Suppressor macrophage (primary cell): ENCODE data around the gene ARHGAP10.

Source experiments
- DNase-seq, 4 experiments: peaks; one replicate each; pipeline ENCODE4 v3.0.0-alpha.2; 2020 to 2022
- total RNA-seq, 17 experiments: gene quantifications; one replicate each; lab custom pipeline; 2026; ENCODE audit warnings: mixed read lengths in 6 of 17, inconsistent platforms in 3 of 17; lab: John Stamatoyannopoulos, UW

ARHGAP10 gene, protein sequence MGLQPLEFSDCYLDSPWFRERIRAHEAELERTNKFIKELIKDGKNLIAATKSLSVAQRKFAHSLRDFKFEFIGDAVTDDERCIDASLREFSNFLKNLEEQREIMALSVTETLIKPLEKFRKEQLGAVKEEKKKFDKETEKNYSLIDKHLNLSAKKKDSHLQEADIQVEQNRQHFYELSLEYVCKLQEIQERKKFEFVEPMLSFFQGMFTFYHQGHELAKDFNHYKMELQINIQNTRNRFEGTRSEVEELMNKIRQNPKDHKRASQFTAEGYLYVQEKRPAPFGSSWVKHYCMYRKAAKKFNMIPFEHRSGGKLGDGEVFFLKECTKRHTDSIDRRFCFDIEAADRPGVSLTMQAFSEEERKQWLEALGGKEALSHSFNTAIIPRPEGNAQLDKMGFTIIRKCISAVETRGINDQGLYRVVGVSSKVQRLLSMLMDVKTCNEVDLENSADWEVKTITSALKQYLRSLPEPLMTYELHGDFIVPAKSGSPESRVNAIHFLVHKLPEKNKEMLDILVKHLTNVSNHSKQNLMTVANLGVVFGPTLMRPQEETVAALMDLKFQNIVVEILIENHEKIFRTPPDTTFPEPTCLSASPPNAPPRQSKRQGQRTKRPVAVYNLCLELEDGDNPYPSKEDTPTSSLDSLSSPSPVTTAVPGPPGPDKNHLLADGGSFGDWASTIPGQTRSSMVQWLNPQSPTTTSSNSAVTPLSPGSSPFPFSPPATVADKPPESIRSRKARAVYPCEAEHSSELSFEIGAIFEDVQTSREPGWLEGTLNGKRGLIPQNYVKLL
- 95.7 to 186 (median 134) reads per million in 17 experiments for total RNA-seq

DNA sequence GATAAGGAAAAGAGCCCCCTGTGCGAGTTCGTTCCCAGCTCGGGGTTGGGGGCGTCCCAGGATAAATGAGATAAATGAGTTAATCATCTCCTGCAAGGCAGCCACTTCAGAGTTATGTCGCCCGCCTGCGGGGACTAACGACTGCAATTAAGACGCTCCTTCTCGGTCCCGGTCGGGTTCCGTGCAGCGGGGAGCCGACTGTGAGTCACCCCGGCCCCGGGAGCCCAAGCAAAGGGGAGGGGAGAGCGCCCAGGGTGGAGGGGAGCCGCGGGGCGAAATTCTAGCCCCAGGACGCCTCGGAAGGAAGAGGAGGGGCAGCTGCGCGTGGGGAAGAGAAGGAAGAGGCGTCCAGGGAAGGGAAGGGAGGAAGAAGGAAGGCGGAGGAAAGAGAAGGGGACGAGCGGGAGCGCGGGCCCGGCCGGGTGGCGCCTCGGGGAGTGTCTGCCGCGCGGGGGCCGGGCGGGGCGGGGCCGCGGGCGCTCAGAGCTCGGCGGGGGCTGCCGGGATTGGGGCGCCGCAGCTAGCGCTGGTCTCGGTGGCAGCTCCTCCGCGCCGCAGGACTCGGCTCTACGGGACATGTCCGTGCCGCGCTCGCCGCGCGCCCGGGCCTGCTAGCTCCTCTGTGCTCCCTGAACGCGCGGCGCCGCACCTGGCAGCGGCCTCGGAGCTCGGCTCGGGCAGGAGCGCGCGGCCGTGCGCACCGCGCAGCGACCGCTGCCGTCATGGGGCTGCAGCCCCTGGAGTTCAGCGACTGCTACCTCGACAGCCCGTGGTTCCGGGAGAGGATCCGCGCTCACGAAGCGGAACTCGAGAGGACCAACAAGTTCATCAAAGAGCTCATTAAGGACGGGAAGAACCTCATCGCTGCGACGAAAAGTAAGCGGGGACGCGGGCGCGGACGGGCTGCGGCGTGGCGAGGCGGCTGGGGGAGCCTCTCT is at the start of gene ARHGAP10:
Gene ARHGAP10 (plus strand): TSS at position 509 of the 938 bp plus-strand sequence. CDS start 214 bp downstream, at position 723.
- peak; percentile 65 to 90 (median 82) for DNase-seq

GRCh38 chr4:147682755-147683154 is 49.1 kb upstream of the ARHGAP10 start:
- no peak for DNase-seq

DNA sequence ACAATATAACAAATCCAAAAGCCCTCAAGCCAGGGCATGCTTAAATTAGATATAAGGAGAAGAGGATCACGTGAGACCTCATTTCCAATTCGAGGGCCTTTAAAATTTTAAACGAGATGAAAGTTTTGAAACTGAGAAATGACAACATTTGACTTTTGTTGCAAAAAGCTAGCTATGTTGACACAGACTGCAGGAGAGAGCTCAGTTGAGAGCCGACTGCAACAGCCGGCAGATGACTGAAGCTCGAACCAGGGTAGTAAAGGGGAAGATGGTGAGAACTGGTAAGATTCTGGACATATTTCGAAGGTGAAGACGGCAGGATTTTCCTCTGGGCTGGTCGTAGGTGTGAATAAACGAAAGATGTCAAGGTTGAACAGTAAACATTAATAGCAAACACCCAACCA is 48.7 kb upstream of the ARHGAP10 start:
- DNase-seq = peak; percentile 66 to 76 (median 69)

GRCh38 chr4:147683717-147684700 is 47.9 kb upstream of the ARHGAP10 start, which contains the start of gene PRMT9:
TSS of gene PRMT9 (minus strand) at chr4:147684163. CDS start at chr4:147683987, 176 bp downstream.
- peak; percentile 93 to 96 (median 94) for DNase-seq

DNA sequence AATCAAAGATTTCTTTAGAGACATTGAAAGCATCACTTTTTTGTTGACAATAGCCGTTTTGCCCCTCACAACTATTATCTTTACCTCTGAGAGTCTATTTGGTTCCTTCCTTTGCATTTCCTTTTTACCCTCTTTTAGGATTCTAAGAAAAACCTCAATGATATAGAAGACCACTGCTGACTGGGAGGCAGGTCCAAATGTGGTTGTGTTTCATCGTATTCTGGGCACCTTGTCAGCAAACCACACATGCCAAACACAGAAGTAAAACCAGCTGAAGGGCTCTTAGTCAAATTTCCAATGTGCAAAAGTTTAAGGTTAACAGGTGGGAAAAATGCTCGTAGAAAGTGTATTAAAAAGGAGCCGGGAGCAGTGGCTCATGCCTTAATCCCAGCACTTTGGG is 42.8 kb upstream of the ARHGAP10 start:
- no peak for DNase-seq

DNA sequence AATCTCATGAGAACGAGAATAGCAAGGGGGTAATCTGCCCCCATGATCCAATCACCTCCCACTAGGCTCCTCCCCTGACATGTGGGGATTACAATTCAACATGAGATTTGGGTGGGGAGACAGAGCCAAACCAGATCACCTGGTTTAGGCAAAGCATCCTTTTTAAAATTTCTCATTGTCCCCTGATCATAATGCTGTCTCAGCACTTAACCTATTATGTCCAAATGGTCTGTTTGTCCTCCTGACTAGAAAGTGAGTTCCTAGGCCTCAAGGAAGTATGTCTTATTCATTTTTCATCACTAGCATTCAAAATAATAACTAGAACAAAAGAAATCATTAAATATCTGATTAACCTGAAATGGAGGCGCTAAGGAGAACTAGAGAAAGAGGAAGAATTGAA is 40.1 kb upstream of the ARHGAP10 start:
- DNase-seq = no peak

- peak in 1 of 4 experiments; percentile 17 for DNase-seq
Observed at GRCh38 chr4:147693218-147693617, 38.7 kb upstream of the ARHGAP10 start.

DNA sequence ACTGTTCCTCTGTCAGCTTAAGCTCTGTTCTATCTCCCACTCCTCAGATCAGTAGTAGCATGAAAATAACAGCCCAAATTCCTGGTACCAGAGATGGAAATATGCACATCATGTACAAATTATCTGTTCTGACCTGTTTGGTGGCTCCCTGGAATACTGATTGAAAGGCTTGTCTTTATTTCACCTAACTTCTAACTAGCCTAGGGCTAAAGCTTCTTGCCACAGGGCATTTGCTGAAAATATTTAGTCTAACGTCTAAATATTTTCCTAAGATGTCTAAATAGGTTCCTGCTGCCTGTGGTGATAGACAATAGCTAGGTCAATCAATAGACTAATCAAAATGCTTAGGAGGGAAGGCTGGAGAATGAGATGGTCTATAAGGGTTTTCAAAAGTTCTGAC is 35.0 kb upstream of the ARHGAP10 start:
- no peak for DNase-seq

- no peak for DNase-seq
Observed at GRCh38 chr4:147704846-147705245, 27.0 kb upstream of the ARHGAP10 start.

GRCh38 chr4:147707892-147708672 is 23.8 kb upstream of the ARHGAP10 start:
- peak; percentile 72 to 82 (median 77) for DNase-seq

DNA sequence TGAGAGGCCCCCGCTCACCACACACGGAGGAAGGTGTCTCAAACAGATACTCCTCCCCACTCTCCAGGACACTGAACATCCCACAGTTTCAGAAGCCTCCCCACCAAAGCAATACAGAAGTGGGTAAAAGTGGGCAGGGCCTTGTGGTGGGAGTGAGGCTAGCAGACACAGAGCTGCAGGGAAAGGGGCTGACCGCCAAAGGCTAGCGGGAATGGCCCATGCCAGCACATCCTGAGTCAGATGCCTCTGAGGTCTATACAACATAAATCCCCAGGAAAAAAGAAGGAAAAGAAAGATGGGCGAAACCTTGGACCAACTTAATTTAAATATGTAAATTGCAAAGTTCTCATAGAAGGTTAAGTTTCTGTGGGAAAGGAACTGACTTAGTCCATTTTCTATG is 21.9 kb upstream of the ARHGAP10 start:
- no peak for DNase-seq

GRCh38 chr4:147714575-147715401 is 17.1 kb upstream of the ARHGAP10 start:
- DNase-seq = no peak

- no peak for DNase-seq
Observed at GRCh38 chr4:147717878-147718277, 14.0 kb upstream of the ARHGAP10 start.

DNA sequence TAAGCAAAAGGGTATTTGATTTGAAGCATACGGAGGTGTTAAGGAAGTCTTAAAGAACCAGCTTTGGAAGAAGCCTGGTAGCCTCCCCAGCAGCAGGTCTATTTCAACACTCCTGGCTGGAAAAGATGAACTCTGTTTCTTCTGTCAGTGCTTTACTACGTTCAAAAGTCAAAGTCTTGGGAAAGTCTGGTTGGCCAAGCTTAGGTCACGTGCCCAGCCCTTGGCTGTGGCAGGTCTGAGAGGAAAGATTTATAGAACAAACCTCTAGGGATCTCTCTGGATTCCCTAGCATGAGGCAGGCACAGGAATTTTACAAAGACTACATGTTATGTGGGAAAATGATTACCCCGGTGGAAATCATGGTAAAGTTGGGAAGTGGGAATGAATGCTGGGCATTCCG is 8.6 kb upstream of the ARHGAP10 start:
- DNase-seq = peak; percentile 48 to 71 (median 69)

GRCh38 chr4:147724468-147725201 is 7.3 kb upstream of the ARHGAP10 start:
- peak in 3 of 4 experiments; percentile 42 to 63 (median 53) for DNase-seq

GRCh38 chr4:147725673-147726072 is 6.2 kb upstream of the ARHGAP10 start:
- no peak for DNase-seq

DNA sequence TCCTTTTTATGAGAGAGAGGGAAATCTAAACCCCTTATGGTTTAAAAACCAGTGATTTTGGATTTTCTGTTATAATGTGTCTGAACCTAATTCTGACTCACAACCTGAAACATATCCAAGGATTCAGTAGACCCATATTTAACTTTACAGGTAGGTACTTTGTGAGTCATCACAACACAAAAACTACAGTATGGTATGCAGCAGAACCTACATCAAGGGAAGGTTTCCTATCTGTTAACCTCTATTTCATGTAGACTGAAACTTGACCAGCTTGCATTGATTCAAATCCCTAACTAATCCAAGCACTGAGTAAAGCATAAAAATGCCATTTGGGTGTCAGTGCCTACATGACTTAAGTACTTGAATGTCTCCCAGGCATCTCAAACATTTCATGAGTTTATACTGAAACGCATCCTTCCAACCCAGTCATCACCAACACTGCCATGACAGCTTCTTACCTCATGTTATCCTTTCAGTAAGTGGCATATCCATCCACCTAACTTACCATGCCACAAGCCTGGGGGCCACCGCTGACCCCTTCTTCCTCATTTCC is 4.3 kb upstream of the ARHGAP10 start:
- no peak for DNase-seq

- peak in 3 of 4 experiments; percentile 9 to 45 (median 44) for DNase-seq
Observed at GRCh38 chr4:147730333-147730732, 1.6 kb upstream of the ARHGAP10 start.
